Activated CD4-positive, CD25-positive, alpha-beta regulatory T cell treated with anti-CD3 and anti-CD28 coated beads, Interleukin-2, amount 50 U/mL, for 72 hours (primary cell): ENCODE results near the gene NDUFV1.
"Not testable (repeated sequence)": the region's sequence is repeated elsewhere in the genome, so short reads cannot be mapped to it uniquely, and the experiment has no call there.

ENCODE experiments used
- DNase-seq: peaks from one replicate; pipeline ENCODE4 v3.0.0; 2021

The NDUFV1 gene

DNA sequence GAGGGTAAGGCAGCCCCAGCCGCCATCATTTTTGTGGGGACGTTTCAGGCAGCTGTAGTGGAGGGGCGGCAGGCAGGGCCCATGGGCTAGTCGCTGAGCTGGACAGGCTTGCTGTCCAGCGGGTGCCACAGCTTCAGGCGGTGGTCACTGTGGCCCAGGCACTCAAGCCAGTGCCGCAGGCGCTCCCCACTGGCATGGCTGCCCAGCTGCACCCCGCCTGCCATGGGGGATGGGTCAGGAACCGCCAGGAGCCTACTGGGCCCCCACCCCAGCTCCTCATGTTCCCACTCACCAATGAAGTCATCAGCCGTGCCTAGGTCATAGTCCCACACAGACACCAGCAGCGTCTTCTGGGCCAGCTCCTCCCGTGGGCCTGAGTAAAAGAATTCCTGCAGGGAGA, 6.0 kb downstream of the NDUFV1 start:
- no peak for DNase-seq

DNA sequence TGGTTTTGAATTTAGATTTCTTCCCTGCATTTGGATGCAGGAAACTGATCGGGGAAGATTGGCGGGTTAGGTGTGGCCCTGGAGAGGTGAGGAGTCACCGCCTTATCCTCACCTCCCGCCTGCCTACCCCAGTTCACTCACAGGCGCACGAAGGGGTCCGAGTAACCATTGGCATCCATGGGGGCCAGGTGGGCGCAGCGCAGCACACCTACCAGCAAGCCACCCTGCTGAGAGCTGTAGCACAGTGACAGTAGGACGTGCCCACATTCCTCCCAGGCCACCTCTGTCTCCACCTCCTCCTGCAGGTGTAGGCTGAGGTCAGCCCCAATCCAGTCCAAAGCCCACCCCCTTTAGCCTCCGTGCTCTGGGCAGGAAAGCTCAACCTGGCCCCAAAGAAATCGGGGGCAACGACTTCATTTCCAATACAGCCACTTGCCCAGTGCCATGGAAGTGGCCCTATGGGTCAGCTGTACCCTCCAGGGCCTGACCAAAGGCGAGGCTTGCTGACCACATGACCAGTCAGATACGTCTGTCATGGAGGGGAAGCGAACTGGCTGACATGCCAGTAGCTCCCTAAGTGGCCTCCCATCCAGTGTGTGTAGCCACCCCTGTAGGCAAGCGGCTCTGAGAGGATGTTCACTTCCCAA, 6.7 kb downstream of the NDUFV1 start:
- no peak for DNase-seq

DNA sequence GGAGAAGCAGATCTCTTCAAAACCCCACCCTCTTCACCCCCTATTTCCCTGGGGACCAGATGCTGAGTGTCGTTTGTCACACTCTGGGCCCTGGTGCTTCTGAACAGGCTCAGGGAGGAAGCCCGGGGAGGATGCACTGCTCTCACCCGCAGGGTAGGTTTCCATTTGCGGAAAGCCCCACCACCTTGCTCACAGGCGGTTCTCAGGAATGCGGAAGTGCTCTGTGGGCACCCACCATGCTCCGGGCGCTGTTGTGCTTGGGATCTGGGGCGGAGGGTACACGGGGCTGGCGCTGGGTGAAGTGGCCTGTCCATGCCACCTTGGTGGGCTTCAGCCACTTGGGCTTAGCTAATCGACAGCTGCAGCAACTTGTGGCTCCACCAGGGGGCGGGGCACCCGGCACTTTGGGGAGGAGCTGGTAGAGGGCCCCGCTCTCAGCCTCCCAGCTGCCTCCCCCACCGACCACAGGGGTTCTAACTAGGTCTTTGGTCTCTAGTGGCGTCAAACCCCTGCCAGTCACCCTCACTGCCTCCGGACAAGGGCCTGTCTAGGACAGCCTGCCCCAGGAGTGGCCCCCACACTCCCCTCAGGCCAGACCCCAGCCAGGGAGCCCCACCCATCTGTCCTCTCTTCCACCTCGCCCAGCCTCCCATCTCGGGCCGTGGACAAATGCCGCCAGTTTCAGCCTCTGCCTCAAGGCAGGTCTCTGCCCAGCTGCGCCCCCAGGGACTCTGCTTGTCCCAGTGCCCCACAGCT, 7.4 kb downstream of the NDUFV1 start:
- DNase-seq = peak; percentile 82

DNA sequence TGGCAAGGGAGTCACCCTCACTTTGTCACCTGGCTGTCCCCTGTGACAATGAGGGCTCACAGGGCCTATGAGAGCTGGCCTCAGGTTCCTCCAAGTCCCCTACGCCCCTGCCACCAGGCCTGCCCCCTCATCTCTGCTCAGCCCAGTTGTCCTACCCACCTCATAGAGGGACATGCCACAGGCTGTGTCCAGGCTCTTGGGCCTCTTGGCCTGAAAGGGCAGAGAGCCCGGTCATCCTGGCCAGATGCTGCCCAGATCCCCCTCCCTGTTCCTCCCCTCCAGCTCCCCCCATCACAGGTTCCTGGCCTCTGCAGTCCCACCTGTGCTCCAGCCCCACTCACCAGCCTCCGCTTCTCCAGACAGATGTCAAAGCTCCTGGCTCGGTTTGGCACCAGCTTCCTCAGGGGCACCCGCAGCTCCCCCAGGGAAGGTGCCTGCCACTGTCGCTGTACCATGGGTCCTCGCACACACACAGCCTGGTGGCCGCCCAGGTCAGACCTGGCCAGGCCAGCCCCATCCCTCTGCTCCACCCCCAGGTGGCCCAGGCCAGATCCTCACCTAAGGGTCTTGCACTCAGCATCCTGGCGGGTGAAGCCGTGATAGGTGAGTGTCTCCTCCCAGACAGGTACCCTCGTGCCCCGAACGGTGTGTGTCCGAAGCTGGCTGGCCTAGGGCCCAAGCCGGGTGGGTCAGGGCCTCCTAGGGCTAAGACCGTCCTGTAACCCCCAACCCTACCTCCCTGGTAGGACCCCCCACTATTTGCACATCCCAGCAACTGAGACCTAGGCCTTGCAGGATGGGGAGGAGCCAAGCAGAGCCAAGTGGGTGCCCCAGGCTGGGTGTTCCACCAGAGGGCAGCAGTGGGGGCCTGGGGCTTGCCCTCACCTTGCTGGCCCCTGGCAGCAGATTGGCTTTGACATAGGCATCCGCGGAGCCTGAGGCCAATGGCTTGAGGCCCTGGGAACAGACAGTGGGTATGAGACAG, 8.3 kb downstream of the NDUFV1 start:
- DNase-seq = peak; percentile 65

DNA sequence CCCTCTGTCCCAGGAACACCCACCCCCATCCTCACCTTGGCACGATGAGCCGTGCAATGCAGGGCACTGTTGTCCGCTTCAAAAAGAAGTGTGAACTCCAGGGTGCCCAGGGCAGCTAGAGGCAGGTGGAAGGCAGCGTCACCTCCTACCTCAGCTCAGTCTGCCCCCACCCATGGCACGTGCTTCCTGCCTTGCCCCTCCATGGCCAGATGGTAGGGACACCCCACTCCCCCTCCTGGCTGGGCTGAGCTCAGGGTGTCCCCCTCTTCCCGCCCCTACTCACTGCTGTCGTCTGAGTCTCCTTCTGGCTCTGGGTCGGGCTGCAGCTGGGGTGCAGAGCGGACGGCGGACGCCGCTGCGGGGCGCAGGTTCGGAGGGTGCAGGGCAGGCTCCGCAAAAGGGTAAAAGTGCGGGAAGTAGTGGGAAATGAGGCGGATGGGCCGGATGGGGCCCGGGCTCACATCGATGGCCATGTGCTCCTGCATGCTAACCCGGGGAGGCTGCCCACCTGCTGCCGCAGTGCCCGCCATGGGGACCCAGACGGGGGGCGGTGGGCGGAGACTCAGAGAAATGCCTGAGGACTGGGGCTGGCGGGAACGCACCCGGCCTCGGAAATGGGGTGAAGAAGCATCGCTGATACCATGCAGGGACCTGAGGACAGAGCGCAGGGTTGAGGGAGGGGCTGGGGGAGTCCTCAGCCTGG, 9.1 kb downstream of the NDUFV1 start:
- DNase-seq = no peak

DNA sequence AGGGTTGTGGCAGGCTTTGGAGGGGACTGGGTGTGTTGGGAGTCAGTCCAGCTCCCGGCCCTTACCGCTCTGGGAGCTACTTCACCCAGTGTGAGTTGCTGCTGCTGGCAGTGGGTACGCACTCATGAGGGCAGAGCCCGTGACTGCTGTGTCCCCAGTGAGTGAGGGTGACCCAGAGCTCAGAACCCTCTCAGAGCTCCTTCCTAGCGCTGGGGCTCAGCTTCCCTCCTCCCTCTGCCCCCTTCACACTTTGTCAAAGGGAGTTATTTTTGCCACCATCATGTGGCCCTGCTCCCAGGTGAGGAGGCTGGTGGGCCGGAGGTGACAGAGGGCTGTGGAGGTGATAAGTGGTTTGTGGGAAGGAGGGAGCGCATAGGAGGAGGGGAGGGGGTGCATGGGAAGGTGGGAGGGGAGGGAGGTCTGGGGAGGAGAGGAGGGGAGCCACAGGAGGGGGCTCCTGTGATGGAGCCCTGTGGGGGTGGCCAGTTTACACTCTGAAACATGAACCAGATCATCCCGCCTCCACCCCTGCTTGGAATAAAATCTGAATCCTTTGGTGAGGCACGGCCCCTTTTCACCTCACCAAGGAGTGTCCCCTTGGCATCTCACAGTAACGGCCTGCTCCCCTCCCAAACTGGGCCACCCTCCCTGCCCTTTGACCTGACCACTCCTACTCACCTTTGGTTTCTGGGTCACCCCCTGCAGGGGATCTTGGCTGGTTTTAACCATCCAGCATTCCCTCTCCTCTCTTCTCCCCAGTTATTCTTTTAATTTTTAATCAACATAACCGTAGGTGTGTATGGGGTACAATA, 9.9 kb downstream of the NDUFV1 start:
- DNase-seq = no peak

DNA sequence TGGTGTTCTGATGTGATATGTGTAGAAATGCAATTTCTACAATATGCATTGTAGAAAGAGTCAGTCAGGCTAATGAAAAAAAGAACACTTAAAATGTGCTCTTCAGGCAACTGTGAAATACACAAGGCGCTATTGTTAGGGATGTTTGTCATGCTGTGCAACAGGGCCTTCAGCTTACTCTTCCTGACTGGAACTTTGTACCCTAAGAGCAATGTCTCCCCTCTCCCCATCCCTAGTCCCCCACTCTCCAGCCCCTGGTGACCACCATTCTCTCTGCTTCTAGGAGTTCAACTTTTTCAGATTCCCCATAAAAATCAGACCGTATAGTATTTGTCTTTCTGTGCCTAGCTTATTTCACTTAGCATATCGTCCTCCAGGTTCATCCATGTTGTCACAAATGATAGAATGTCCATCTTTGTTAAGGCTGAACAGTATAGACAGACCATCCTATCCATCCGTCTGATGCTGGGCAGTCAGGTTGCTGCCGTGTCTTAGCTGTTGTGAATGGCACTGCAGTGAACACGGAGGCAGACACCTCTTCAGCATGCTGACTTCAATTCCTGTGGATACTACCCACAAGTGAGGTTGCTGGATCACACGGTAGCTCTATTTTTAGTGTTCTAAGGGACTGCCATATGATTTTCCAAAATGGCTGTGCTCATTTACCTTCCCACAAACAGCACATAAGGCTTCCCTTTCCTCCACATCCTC, 10.7 kb downstream of the NDUFV1 start:
- no peak for DNase-seq

DNA sequence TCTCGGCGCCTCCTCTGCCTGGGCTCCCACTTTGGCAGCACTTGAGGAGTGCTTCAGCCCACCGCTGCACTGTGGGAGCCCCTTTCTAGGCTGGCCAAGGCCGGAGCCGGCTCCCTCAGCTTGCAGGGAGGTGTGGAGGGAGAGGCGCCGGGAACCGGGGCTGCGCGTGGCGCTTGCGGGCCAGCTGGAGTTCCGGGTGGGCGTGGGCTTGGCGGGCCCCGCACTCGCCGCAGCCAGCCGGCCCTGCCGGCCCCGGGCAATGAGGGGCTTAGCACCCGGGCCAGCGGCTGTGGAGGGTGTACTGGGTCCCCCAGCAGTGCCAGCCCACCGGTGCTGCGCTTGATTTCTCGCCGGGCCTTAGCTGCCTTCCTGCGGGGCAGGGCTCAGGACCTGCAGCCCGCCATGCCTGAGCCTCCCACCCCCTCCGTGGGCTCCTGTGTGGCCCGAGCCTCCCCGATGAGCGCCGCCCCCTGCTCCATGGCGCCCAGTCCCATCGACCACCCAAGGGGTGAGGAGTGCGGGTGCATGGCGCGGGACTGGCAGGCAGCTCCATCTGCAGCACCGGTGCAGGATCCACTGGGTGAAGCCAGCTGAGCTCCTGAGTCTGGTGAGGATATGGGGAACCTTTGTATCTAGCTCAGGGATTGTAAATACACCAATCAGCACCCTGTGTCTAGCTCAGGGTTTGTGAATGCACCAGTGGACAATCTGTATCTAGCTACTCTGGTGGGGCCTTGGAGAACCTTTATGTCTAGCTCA, 12.3 kb downstream of the NDUFV1 start:
- DNase-seq = not testable (repeated sequence)

DNA sequence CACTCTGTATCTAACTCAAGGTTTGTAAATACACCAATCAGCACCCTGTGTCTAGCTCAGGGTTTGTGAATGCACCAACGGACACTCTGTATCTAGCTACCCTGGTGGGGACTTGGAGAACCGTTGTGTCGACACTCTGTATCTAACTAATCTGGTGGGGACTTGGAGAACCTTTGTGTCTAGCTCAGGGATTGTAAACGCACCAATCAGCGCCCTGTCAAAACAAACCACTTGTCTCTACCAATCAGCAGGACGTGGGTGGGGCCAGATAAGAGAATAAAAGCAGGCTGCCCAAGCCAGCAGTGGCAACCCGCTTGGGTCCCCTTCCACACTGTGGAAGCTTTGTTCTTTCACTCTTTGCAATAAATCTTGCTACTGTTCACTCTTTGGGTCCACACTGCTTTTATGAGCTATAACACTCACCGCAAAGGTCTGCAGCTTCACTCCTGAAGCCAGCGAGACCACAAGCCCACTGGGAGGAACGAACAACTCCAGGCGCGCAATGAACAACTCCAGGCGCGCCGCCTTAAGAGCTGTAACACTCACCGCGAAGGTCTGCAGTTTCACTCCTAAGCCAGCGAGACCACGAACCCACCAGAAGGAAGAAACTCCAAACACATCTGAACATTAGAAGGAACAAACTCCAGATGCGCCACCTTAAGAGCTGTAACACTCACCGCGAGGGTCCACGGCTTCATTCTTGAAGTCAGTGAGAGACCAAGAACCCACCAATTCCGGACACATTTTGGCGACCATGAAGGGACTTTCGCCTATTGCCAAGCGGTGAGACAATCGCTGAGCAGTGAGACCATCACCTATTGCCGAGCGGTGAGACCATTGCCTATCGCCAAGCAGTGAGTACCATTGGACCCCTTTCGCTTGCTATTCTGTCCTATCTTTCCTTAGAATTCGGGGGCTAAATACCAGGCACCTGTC, 13.2 kb downstream of the NDUFV1 start:
- not testable (repeated sequence) for DNase-seq

DNA sequence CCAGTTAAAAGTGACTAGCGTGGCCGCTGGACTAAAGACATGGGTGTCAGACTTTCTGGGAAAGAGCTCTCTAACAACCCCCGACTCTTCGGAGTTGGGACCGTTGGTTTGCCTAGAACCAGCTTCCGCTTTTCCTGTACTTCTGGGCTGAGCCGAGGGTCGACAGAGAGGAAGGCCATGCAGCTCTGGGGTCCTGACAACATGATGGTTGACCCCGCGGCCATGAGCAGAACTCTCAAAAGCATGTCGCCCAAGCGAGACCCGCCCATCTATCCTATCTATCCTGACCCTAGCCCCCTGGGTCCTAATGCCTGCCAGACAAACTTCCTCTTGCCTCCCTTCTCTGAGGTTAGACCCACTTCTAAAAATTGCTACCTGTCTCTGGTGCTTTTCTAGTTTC, 13.9 kb downstream of the NDUFV1 start:
- DNase-seq = not testable (repeated sequence)

DNA sequence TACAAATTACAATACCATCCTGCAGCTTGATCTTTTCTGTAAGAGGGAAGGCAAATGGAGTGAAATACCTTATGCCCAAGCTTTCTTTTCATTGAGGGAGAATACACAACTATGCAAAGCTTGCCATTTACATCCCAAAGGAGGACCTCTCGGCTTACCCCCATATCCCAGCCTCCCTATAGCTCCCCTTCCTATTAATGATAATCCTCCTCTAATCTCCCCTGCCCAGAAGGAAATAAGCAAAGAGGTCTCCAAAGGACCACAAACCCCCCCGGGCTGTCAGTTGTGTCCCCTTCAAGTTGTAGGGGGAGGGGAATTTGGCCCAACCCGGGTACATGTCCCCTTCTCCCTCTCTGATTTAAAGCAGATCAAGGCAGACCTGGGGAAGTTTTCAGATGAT, 15.2 kb downstream of the NDUFV1 start:
- DNase-seq = not testable (repeated sequence)

DNA sequence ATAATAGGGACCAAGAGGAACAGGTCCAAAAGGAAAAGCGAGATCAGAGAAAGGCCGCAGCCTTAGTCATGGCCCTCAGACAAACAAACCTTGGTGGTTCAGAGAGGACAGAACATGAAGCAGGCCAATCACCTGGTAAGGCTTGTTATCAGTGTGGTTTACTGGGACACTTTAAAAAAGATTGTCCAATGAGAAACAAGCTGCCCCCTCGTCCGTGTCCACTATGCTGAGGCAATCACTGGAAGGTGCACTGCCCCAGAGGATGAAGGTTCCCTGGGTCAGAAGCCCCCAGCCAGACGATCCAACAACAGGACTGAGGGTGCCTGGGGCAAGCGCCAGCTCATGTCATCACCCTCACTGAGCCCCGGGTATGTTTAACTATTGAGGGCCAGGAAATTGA, 16.2 kb downstream of the NDUFV1 start:
- not testable (repeated sequence) for DNase-seq

DNA sequence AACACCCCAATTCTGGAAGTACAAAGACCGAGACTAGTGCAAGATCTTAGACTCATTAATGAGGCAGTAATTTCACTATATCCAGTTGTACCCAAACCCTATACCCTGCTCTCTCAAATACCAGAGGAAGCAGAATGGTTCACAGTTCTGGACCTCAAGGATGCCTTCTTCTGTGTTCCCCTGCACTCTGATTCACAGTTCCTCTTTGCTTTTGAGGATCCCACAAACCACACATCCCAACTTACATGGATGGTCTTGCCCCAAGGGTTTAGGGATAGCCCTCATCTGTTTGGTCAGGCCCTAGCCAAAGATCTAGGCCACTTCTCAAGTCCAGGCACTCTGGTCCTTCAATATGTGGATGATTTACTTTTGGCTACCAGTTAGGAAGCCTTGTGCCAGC, 17.1 kb downstream of the NDUFV1 start:
- DNase-seq = not testable (repeated sequence)

DNA sequence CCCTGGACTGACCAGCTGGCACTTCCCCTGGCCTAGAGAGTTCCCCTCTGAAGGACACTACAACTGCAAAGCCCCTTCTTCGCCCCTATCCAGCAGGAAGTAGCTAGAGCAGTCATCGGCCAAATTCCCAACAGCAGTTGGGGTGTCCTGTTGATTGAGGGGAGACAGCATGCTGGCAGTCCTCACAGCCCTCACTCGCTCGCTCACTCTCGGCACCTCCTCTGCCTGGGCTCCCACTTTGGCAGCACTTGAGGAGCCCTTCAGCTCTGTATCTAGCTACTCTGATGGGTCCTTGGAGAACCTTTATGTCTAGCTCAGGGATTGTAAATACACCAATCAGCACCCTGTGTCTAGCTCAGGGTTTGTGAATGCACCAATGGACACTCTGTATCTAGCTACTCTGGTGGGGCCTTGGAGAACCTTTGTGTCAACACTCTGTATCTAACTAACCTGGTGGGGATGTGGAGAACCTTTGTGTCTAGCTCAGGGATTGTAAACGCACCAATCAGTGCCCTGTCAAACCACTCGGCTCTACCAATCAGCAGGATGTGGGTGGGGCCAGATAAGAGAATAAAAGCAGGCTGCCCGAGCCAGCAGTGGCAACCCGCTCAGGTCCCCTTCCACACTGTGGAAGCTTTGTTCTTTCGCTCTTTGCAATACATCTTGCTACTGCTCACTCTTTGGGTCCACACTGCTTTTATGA, 19.5 kb downstream of the NDUFV1 start:
- not testable (repeated sequence) for DNase-seq

DNA sequence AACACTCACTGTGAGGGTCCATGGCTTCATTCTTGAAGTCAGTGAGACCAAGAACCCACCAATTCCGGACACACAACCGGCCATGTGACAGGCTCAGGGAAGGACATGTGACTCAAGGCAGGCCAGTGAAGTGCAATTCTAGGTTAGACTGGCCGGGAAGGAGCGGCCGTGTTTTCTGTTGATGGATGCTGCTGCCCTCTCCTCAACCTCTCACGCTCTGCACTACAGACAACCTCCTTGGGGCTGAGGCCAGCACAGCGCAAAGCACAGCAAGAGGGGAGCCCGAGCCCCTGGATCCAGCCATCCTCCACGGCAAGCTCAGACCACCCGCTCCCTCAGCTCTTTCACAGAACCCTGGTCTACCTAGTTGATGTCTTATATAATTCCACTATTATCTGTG, 20.2 kb downstream of the NDUFV1 start:
- DNase-seq = no peak

DNA sequence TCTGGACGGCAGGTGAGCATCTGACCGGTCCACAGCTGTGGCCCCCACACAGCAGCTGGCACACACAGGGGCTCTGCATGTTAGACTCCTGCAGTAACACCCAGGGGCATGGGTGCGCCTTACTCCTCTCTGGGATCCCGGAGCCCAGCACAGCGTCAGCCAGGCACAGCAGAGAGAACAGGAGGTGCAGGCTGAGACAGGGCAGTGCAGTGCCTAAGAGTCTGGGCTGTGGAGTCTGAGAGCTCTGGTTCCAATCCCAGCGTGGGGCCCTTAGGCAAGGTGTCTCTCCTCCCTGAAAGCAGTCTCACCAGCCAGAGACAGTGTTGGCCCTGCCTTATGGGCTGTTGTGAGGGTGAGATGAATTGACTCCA, 20.7 kb downstream of the NDUFV1 start:
- no peak for DNase-seq

DNA sequence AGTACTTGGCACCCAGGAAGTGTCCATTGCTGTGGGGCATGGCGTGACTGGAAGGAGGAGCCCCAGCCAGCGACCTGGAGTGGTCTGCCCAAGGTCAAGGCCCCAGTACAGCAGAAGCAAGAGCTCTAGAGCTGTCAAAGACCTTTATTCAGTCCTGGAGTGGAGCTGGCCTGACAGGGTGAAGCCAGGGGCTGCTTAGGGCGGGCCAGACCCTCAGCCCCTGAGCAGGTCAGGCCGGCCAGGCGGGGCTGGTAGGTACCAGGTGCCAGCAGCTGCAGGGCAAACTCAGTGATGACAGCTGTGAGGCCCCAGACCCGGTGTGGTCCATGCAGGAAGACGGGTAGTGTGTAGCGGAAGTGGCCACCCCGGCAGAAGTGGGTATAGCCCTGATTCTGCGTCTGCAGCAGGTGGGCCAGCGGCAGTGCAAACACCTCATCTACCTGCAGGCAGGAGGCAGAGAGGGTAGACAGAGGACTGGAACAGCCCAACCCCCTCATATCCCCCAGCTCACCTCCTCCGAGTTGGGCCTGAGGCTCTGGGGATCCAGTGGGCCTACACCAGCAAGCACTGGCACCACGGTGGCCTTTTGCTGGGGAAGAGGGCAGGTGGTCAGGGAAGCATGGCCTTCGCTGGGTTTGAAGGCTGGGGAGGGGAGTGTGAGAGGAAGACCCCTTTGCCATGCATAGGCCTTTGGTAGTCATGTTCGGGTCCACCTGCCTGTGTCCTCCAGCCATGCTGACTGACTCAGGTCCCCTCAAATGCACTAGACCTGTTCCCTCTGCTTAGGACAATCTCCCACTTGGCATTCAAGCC, 21.3 kb downstream of the NDUFV1 start:
- no peak for DNase-seq
